ENCODE results near the gene DNAJC11. TPM values are rescaled to one million over a fixed set of nuclear protein-coding genes. Genes with fewer than 3 reads are reported as not detected.
A peak's percentile ranks its signal among the peaks of the same experiment; 100 is the strongest.

Gene DNAJC11
- polyA plus RNA-seq, 1 experiment, result 41.9 TPM

DNA sequence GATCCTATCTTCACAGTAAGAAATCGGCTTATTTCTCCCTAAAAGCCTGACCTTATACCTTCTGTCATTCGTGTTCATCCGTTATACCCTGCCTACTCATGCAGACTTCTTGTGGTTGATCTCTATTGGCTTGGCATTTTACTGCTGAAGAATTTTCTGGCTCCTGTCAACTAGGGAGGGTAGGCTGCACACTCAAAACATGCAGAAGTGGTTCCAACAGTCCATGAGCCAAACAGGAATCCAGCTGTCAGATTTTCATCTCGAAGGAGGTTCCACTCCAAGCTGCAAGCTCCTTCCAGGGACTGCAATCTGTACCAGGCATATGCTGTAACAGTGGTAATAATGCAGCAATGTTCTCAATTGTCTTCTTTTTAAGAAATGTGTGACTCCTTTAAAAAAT lies 10.1 kb downstream of the DNAJC11 start:
- CTCF ChIA-PET, result interaction anchor here (1.1 to 5.4 kb wide), 2 partner anchors 10 to 28 kb away, joined by 4 to 28 read pairs; partner anchors contain the start of gene DNAJC11
- Histone ChIP-seq H3K9me3 (ENCODE audit: control insufficient read depth, insufficient read depth, low read length) (no peaks in the 10 kb centered on the region), H3K4me3 (ENCODE audit: low read depth, low read length) (no peak overlapping the region), H3K27me3 (ENCODE audit: control insufficient read depth, insufficient read depth, low read length) (no peaks in the 10 kb centered on the region), H3K27ac (ENCODE audit: low read depth, low read length) (no peak overlapping the region)
- TF ChIP-seq, protein P1, sequence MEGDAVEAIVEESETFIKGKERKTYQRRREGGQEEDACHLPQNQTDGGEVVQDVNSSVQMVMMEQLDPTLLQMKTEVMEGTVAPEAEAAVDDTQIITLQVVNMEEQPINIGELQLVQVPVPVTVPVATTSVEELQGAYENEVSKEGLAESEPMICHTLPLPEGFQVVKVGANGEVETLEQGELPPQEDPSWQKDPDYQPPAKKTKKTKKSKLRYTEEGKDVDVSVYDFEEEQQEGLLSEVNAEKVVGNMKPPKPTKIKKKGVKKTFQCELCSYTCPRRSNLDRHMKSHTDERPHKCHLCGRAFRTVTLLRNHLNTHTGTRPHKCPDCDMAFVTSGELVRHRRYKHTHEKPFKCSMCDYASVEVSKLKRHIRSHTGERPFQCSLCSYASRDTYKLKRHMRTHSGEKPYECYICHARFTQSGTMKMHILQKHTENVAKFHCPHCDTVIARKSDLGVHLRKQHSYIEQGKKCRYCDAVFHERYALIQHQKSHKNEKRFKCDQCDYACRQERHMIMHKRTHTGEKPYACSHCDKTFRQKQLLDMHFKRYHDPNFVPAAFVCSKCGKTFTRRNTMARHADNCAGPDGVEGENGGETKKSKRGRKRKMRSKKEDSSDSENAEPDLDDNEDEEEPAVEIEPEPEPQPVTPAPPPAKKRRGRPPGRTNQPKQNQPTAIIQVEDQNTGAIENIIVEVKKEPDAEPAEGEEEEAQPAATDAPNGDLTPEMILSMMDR (IDR thresholded peaks at IDR 0.05; ENCODE audit: low read depth, low read length), result no peak
- POLR2A ChIA-PET, result no interaction called here
- no peak for DNase-seq (ENCODE audit: low read depth, low spot score)

DNA sequence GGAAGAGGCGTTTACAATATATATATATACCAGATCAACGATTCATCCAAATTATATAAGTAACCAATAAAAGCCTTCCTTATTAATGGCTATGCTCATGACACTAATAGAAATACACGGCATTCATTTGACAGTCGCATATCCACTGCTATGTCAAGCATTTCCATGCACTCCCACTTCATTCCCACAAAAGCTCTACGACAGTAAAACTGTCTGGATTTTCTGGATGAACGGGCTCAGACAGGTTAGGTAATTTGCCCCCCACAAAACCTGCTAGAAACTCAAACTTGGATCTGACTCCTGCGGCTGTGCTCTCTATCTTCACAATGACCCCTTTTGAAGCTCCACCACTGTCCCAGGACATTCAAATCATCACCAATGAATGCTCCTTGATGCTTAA lies 11.4 kb downstream of the DNAJC11 start:
- POLR2A ChIA-PET, result no interaction called here
- no peak for DNase-seq (ENCODE audit: low read depth, low spot score)
- Histone ChIP-seq H3K9me3 (ENCODE audit: control insufficient read depth, insufficient read depth, low read length) (no peaks in the 10 kb centered on the region), H3K27ac (ENCODE audit: low read depth, low read length) (no peak overlapping the region), H3K4me3 (ENCODE audit: low read depth, low read length) (no peak overlapping the region), H3K27me3 (ENCODE audit: control insufficient read depth, insufficient read depth, low read length) (no peaks in the 10 kb centered on the region)
- TF ChIP-seq, protein P1 (IDR thresholded peaks at IDR 0.05; ENCODE audit: low read depth, low read length), result no peak
- CTCF ChIA-PET, result interaction anchor here (5.4 kb wide), 1 partner anchor 11 kb away, joined by 28 read pairs; the partner anchor contains the start of gene DNAJC11

DNA sequence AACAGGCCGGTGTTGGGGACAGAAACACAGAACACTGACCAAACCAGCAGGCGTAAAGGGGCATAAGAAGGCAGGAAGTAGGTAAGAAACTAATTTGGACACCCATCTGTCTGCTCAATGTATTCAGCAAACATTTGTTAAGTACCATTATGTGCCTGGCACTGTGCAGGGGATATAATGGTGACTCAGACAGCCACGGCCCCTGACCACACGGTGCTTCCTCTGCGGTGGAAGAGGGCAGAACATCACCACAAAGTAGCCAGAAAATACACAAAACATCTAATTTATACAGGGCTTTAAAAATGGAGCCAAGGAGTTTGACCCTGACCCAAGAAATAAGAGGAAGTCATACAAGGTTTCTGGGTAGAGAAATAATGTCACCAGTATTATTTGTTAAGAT lies 12.9 kb downstream of the DNAJC11 start:
- H3K9me3 ChIP-seq (ENCODE audit: control insufficient read depth, insufficient read depth, low read length), result no peaks in the 10 kb centered on the region
- TF ChIP-seq, protein P1 (IDR thresholded peaks at IDR 0.05; ENCODE audit: low read depth, low read length), result no peak
- DNase-seq (ENCODE audit: low read depth, low spot score), result no peak
- no peak overlapping the region for H3K27ac ChIP-seq (ENCODE audit: low read depth, low read length)
- no peaks in the 10 kb centered on the region for H3K27me3 ChIP-seq (ENCODE audit: control insufficient read depth, insufficient read depth, low read length)
- ChIA-PET CTCF (interaction anchor here (5.4 kb wide), 1 partner anchor 13 kb away, joined by 28 read pairs; the partner anchor contains the start of gene DNAJC11), POLR2A (no interaction called here)
- no peak overlapping the region for H3K4me3 ChIP-seq (ENCODE audit: low read depth, low read length)

DNA sequence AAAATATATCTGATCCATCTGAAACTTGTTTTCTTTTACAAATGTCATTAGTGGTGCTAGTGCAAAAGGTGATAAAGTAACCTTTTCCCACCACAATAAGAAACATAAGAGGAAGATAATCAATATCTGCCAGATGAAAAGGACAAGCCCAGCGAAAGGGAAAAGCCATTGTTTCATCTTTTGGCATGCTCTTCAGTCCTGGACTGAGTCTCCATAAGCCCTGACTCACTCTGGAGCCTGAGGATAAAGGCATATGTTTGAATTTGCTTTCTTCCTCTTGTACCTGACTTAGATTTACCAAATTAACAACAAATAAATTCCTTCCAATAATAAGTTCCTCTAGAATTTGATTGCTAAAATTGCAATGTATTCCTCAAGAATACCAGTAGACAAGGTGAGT lies 13.6 kb downstream of the DNAJC11 start:
- CTCF ChIA-PET, result interaction anchor here (2.5 kb wide), 1 partner anchor 13 kb away, joined by 12 read pairs; the partner anchor contains the start of gene DNAJC11
- Histone ChIP-seq H3K4me3 (ENCODE audit: low read depth, low read length) (no peak overlapping the region), H3K27ac (ENCODE audit: low read depth, low read length) (no peak overlapping the region), H3K27me3 (ENCODE audit: control insufficient read depth, insufficient read depth, low read length) (no peaks in the 10 kb centered on the region), H3K9me3 (ENCODE audit: control insufficient read depth, insufficient read depth, low read length) (no peaks in the 10 kb centered on the region)
- POLR2A ChIA-PET, result no interaction called here
- TF ChIP-seq, protein P1 (IDR thresholded peaks at IDR 0.05; ENCODE audit: low read depth, low read length), result no peak
- no peak for DNase-seq (ENCODE audit: low read depth, low spot score)

DNA sequence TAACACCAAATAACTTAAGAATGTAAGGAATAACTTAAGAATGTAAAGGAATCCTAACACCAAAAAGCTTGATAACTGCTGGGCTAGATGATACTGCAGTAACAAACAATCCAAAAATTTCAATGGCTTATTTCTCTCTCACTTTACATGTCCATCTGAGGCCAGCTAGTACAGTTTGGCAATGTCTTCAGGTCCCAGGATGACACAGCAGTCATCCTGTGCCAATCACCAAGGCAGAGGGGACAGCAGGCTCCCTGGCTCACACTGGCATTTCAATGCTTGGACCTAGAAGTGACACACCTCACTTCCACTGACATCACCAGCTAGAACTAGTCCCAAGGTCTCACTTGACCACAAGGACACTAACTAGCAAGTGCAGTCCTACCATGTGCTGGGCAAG lies 15.3 kb downstream of the DNAJC11 start:
- Histone ChIP-seq H3K27ac (ENCODE audit: low read depth, low read length) (peak overlapping the region; percentile 87), H3K4me3 (ENCODE audit: low read depth, low read length) (peak overlapping the region; percentile 18; the same call in 1 of the 2 replicates), H3K9me3 (ENCODE audit: control insufficient read depth, insufficient read depth, low read length) (no peaks in the 10 kb centered on the region), H3K27me3 (ENCODE audit: control insufficient read depth, insufficient read depth, low read length) (no peaks in the 10 kb centered on the region)
- DNase-seq (ENCODE audit: low read depth, low spot score), result no peak
- TF ChIP-seq, protein P1 (IDR thresholded peaks at IDR 0.05; ENCODE audit: low read depth, low read length), result no peak
- ChIA-PET POLR2A (interaction anchor here (1.2 kb wide), 1 partner anchor 15 kb away, joined by 3 read pairs; the partner anchor contains the start of gene DNAJC11), CTCF (interaction anchor here (0.6 to 2.5 kb wide), 6 partner anchors 15 to 1271 kb away, joined by 3 to 12 read pairs (median 3); partner anchors contain the start of genes DNAJC11 and NOL9)
